ENCODE data around the gene RTEL1.
"Not testable (repeated sequence)": the region's sequence is repeated elsewhere in the genome, so short reads cannot be mapped to it uniquely, and the experiment has no call there.

Gene RTEL1

GRCh38 chr20:63626424-63627128, 31.5 kb upstream of the RTEL1 start, which contains the start of gene GMEB2:
Gene GMEB2 (minus strand): TSS chr20:63627101. CDS start chr20:63619397, 7,704 bp downstream.
- peak within 1 kb of the TSS; percentile 88 for H3K27ac ChIP-seq
- no peak for DNase-seq (ENCODE audit: low read depth, low spot score)

- DNase-seq (ENCODE audit: low read depth, low spot score) = peak; percentile 70
- H3K27ac ChIP-seq = peak overlapping the region; percentile 88
These were observed 30.9 kb upstream of the RTEL1 start for GRCh38 chr20:63627129-63627750.

- DNase-seq (ENCODE audit: low read depth, low spot score) = no peak
- H3K27ac ChIP-seq = peak overlapping the region; percentile 88
These were observed 30.3 kb upstream of the RTEL1 start for GRCh38 chr20:63627751-63628245.

- no peak for DNase-seq (ENCODE audit: low read depth, low spot score)
- H3K27ac ChIP-seq = peak overlapping the region; percentile 88
These were observed 29.7 kb upstream of the RTEL1 start for GRCh38 chr20:63628246-63628975.

- H3K27ac ChIP-seq; DNase-seq (ENCODE audit: low read depth, low spot score): not testable (repeated sequence)
These were observed 27.2 kb upstream of the RTEL1 start for GRCh38 chr20:63630956-63631355.

- H3K27ac ChIP-seq; DNase-seq (ENCODE audit: low read depth, low spot score): not testable (repeated sequence)
These were observed 26.7 kb upstream of the RTEL1 start for GRCh38 chr20:63631426-63631825.

- H3K27ac ChIP-seq = no peak overlapping the region
- no peak for DNase-seq (ENCODE audit: low read depth, low spot score)
These were observed 24.4 kb upstream of the RTEL1 start for GRCh38 chr20:63633732-63634131.

GRCh38 chr20:63635431-63636141, 22.5 kb upstream of the RTEL1 start:
- no peak overlapping the region for H3K27ac ChIP-seq
- DNase-seq (ENCODE audit: low read depth, low spot score) = no peak

- no peak overlapping the region for H3K27ac ChIP-seq
- no peak for DNase-seq (ENCODE audit: low read depth, low spot score)
These were observed 21.1 kb upstream of the RTEL1 start for GRCh38 chr20:63636752-63637628.

- H3K27ac ChIP-seq = no peak overlapping the region
- no peak for DNase-seq (ENCODE audit: low read depth, low spot score)
These were observed 18.8 kb upstream of the RTEL1 start for GRCh38 chr20:63639093-63639975.

GRCh38 chr20:63640086-63640485, 18.0 kb upstream of the RTEL1 start:
- no peak for DNase-seq (ENCODE audit: low read depth, low spot score)
- no peak overlapping the region for H3K27ac ChIP-seq

- H3K27ac ChIP-seq; DNase-seq (ENCODE audit: low read depth, low spot score): not testable (repeated sequence)
These were observed 17.4 kb upstream of the RTEL1 start for GRCh38 chr20:63640686-63641085.

GRCh38 chr20:63641146-63641791, 16.8 kb upstream of the RTEL1 start:
- H3K27ac ChIP-seq = peak overlapping the region; percentile 36
- DNase-seq (ENCODE audit: low read depth, low spot score) = no peak

GRCh38 chr20:63641792-63642523, 16.2 kb upstream of the RTEL1 start:
- peak; percentile 69 for DNase-seq (ENCODE audit: low read depth, low spot score)
- H3K27ac ChIP-seq = peak overlapping the region; percentile 62

- no peak for DNase-seq (ENCODE audit: low read depth, low spot score)
- H3K27ac ChIP-seq = peak overlapping the region; percentile 62
These were observed 15.4 kb upstream of the RTEL1 start for GRCh38 chr20:63642527-63643247.

GRCh38 chr20:63643499-63643898, 14.6 kb upstream of the RTEL1 start:
- no peak for DNase-seq (ENCODE audit: low read depth, low spot score)
- H3K27ac ChIP-seq = no peak overlapping the region

- H3K27ac ChIP-seq = no peak overlapping the region
- no peak for DNase-seq (ENCODE audit: low read depth, low spot score)
These were observed 14.2 kb upstream of the RTEL1 start for GRCh38 chr20:63643946-63644345.
